ENCODE measurements around the gene KRTAP9-8. TPM values are rescaled to one million over a fixed set of nuclear protein-coding genes. Genes with fewer than 3 reads are reported as not detected.

KRTAP9-8 gene
- total and polyA plus RNA-seq, 2 of the 4 experiments (the other 2 are of a cell fraction) = not detected

- intact Hi-C loops (cut with micrococcal nuclease) (no loop called here), in situ Hi-C loops (cut with MboI; ENCODE audit: low sequenced_read_pairs) (no loop called here), dilution Hi-C loops (cut with HindIII; ENCODE audit: low sequenced_read_pairs, unreplicated experiment) (no loop called here)
- BruUV-seq (replicated peaks) = no TSS peak
- ATAC-seq (ENCODE audit: low read depth) (no peak), DNase-seq (no peak)
- H3K4ac ChIP-seq (ENCODE audit: low read depth, low read length) = peak overlapping the region; percentile 66; the same call in 1 of the 2 replicates
- H2BK5ac ChIP-seq (ENCODE audit: low read depth, low read length, poor library complexity, severe bottlenecking) = peak overlapping the region; percentile 71
- no peak overlapping the region for H2AK5ac ChIP-seq (ENCODE audit: low read depth, low read length)
- peaks cover 4% of the 10 kb centered on the region; the same call in 1 of the 2 replicates for H3K4me1 ChIP-seq (ENCODE audit: control insufficient read depth, insufficient read depth, low read length)
- no peak overlapping the region for H3K56ac ChIP-seq (ENCODE audit: extremely low read depth, insufficient read depth, low read length)
- H4K91ac ChIP-seq (ENCODE audit: insufficient read depth, low read depth, low read length) = peak overlapping the region; percentile 50
- H4K8ac ChIP-seq (ENCODE audit: low read depth in 2 of 2, low read length in 2 of 2) = peak overlapping the region; percentile 17 to 31; a peak in 2 of 4 replicates
- H2BK15ac ChIP-seq (ENCODE audit: low read depth, low read length) = peak overlapping the region; percentile 22; the same call in 2 of the 3 replicates
- no peaks in the 10 kb centered on the region for H3K79me1 ChIP-seq (ENCODE audit: low read depth in 1 of 2, low read length in 2 of 2)
- no peak overlapping the region for H3K27ac ChIP-seq (ENCODE audit: insufficient read depth, low read length)
- H2BK20ac ChIP-seq (ENCODE audit: low read depth, low read length) = peak overlapping the region; percentile 78; the same call in 1 of the 2 replicates
- no peak overlapping the region for H3K4me3 ChIP-seq (ENCODE audit: insufficient read depth, low read depth, low read length)
- H2BK120ac ChIP-seq (ENCODE audit: low read depth, low read length) = peak overlapping the region; percentile 78
- H3K9ac ChIP-seq (ENCODE audit: low read depth, low read length) = no peak overlapping the region
- POLR2A ChIA-PET (ENCODE audit: unreplicated experiment) = no interaction called here
- H2AFZ ChIP-seq (replicated peaks; ENCODE audit: low read length, poor library complexity) = no peak overlapping the region
- H3K14ac ChIP-seq (replicated peaks; ENCODE audit: low read depth, low read length) = peak overlapping the region; percentile 38
- no peak overlapping the region for H3K23ac ChIP-seq (ENCODE audit: low read depth, low read length)
- no peaks in the 10 kb centered on the region for H3K36me3 ChIP-seq (ENCODE audit: control insufficient read depth, insufficient read depth, low read length)
- WGBS, 2 experiments (ENCODE audit: extremely low coverage in 2 of 2, insufficient read length in 1 of 2) = no CpG with 5 or more reads among the region's 2 CpGs
- no peaks in the 10 kb centered on the region for H3K27me3 ChIP-seq (ENCODE audit: control insufficient read depth, insufficient read depth, low read length)
- CTCF ChIA-PET = no interaction called here
- H3K9me1 ChIP-seq (ENCODE audit: insufficient read depth, low read length) = peaks cover 7% of the 10 kb centered on the region
- no peaks in the 10 kb centered on the region for H3K9me3 ChIP-seq (ENCODE audit: control insufficient read depth, insufficient read depth, low read length)
- H2AK9ac ChIP-seq (replicated peaks; ENCODE audit: low read depth, low read length, poor library complexity) = no peak overlapping the region
- H4K5ac ChIP-seq (ENCODE audit: low read depth, low read length) = no peak overlapping the region
- TF ChIP-seq FOS (IDR thresholded peaks at IDR 0.05; ENCODE audit: low read depth, low read length) (no peak), CHD1 (IDR thresholded peaks at IDR 0.05; ENCODE audit: low read depth, low read length) (no peak), BHLHE40 (IDR thresholded peaks at IDR 0.05; ENCODE audit: low read depth, low read length) (no peak), SMC3 (IDR thresholded peaks at IDR 0.05; ENCODE audit: low read depth, low read length) (no peak), RCOR1 (IDR thresholded peaks at IDR 0.05; ENCODE audit: insufficient replicate concordance, low read length) (no peak), NFE2L2 (IDR thresholded peaks at IDR 0.05; ENCODE audit: low read depth, low read length) (no peak), RFX5 (IDR thresholded peaks at IDR 0.05; ENCODE audit: low read depth, low read length) (no peak), MXI1 (IDR thresholded peaks at IDR 0.05; ENCODE audit: borderline replicate concordance, low read depth, low read length) (no peak), CTCF (conservative IDR thresholded peaks at IDR 0.05; ENCODE audit: low read depth, low read length) (no peak), MAFK (IDR thresholded peaks at IDR 0.05; ENCODE audit: low read depth, low read length) (no peak), POLR2A (IDR thresholded peaks at IDR 0.05; ENCODE audit: low read depth, low read length) (no peak), MAZ (IDR thresholded peaks at IDR 0.05; ENCODE audit: borderline replicate concordance, low read depth, low read length) (no peak), CEBPB (IDR thresholded peaks at IDR 0.05; ENCODE audit: low read depth, low read length) (no peak)
- TF ChIP-seq, protein P1, sequence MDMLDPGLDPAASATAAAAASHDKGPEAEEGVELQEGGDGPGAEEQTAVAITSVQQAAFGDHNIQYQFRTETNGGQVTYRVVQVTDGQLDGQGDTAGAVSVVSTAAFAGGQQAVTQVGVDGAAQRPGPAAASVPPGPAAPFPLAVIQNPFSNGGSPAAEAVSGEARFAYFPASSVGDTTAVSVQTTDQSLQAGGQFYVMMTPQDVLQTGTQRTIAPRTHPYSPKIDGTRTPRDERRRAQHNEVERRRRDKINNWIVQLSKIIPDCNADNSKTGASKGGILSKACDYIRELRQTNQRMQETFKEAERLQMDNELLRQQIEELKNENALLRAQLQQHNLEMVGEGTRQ (IDR thresholded peaks at IDR 0.05; ENCODE audit: low read depth, low read length) = no peak
- TF ChIP-seq, protein P2, sequence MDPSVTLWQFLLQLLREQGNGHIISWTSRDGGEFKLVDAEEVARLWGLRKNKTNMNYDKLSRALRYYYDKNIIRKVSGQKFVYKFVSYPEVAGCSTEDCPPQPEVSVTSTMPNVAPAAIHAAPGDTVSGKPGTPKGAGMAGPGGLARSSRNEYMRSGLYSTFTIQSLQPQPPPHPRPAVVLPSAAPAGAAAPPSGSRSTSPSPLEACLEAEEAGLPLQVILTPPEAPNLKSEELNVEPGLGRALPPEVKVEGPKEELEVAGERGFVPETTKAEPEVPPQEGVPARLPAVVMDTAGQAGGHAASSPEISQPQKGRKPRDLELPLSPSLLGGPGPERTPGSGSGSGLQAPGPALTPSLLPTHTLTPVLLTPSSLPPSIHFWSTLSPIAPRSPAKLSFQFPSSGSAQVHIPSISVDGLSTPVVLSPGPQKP (IDR thresholded peaks at IDR 0.05; ENCODE audit: borderline replicate concordance, low read depth, low read length) = no peak
- peak overlapping the region; percentile 61; the same call in 1 of the 2 replicates for H3K18ac ChIP-seq (ENCODE audit: low read depth, low read length)
- H3K4me2 ChIP-seq (ENCODE audit: low read depth, low read length) = peak overlapping the region; percentile 57; the same call in 1 of the 2 replicates
- H4K20me1 ChIP-seq (ENCODE audit: insufficient read depth, low read length) = no peaks in the 10 kb centered on the region
Observed at GRCh38 chr17:41284546-41284945, 46.7 kb downstream of the KRTAP9-8 start.
